ENCODE results near the gene NSG1. TPM values are rescaled to one million over a fixed set of nuclear protein-coding genes. Genes with fewer than 3 reads are reported as not detected.

The NSG1 gene
- total and polyA plus RNA-seq, 9 of the 15 experiments (the other 6 are each of a cell fraction or from before 2014, with no cell fraction given) = not detected

DNA sequence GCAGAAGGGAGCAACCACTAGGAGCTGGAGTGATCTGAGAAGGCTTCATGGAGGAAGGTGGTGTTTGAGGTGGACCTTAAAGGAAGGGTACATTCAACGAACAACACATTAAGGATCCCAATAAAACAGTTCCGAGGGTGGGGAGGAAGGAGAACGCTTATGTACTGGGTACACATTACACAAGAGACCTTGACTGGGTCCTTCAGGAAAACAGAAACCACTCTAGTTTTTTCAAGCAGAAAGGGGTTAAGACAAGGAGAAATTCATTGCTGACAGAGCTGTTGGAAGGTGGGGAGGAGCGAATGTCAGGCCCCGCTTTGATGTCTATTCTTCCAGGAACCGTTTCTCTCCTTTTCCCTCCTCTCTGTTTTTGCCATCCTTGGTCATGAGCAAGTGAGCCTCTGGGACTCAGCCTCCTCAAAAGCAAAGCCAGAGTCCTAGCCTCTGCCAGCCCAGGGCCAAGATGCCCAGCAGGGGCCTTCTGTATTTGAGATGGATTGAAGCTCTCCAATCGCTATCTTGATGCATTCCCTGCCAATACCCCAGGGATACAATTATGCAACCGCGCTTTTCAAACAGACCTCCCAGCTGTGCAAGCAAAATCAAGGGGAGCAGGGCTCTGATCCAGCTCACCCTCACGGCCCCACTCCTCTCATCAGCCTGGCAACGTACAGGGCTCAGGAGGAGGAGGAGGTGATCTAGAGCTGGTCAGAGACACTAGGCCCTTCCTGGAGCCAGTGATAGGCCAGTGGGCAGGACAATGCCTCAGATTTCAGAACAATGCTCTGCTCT, 48.5 kb upstream of the NSG1 start:
- Histone ChIP-seq H3K9me3 (replicated peaks; ENCODE audit: control insufficient read depth, insufficient read depth, low read depth, low read length) (no peaks in the 10 kb centered on the region; the same call in 1 of the 2 replicates), H2AFZ (ENCODE audit: low read depth, low read length) (no peak overlapping the region), H3K36me3 (ENCODE audit: control insufficient read depth, insufficient read depth, low read length) (no peaks in the 10 kb centered on the region), H3K9ac (ENCODE audit: insufficient read depth in 1 of 2, low read depth in 2 of 2, low read length in 2 of 2) (no peak overlapping the region; a peak in 1 of 4 replicates), H3K4me1 (replicated peaks in 1 of 2; ENCODE audit: control insufficient read depth in 2 of 2, insufficient read depth in 2 of 2, low read length in 2 of 2) (peaks cover 18 to 20% of the 10 kb centered on the region in 2 experiments; a peak in 4 of 5 replicates), H3K79me2 (ENCODE audit: control insufficient read depth, insufficient read depth, low read length) (no peaks in the 10 kb centered on the region), H3K9me1 (ENCODE audit: control insufficient read depth, insufficient read depth, low read length) (no peaks in the 10 kb centered on the region), H3K4me3 (no peak overlapping the region), H3K4me2 (ENCODE audit: insufficient read depth, low read length) (no peak overlapping the region), H3K27ac (ENCODE audit: extremely low read depth, low read depth, low read length) (no peak overlapping the region), H3K27me3 (ENCODE audit: control insufficient read depth in 2 of 2, insufficient read depth in 2 of 2, low read length in 2 of 2) (peaks cover 4 to 17% of the 10 kb centered on the region in 2 experiments; a peak in 3 of 5 replicates), H4K20me1 (replicated peaks; ENCODE audit: control insufficient read depth, insufficient read depth, low read length) (no peaks in the 10 kb centered on the region)
- ATAC-seq (no peak), DNase-seq (ENCODE audit: extremely low read depth in 1 of 4, low spot score in 3 of 4) (no peak), FAIRE-seq (no peak)
- no TSS peak for BruUV-seq (replicated peaks)
- POLR2A ChIA-PET = interaction anchor here (1.0 to 1.8 kb wide), 2 partner anchors 10 to 103 kb away, joined by 3 read pairs; no protein-coding TSS in a partner anchor
- 58% methylated on average over 11 of the region's 11 CpGs for WGBS (ENCODE audit: insufficient coverage, low coverage, missing lambda C conversion rate)
- intact Hi-C loops (cut with micrococcal nuclease) = no loop called here
- in situ Hi-C loops (cut with MboI) = loop anchor here (5.0 kb wide), 1 partner anchor 86 kb away; no protein-coding TSS in a partner anchor
- CTCF ChIA-PET (ENCODE audit: low intra/inter-chr PET ratio) = no interaction called here
- TF ChIP-seq ZNF274 (IDR thresholded peaks at IDR 0.05; ENCODE audit: borderline replicate concordance, low read depth, low read length) (no peak), TCF7 (IDR thresholded peaks at IDR 0.05; ENCODE audit: borderline replicate concordance) (no peak), SRSF9 (IDR thresholded peaks at IDR 0.05; ENCODE audit: borderline replicate concordance, low read depth, low read length) (no peak), JUN (IDR thresholded peaks at IDR 0.05; ENCODE audit: borderline replicate concordance, low read depth, low read length) (no peak), JUN (CRISPR knock-in tag; IDR thresholded peaks at IDR 0.05; ENCODE audit: borderline replicate concordance) (no peak), EWSR1 (IDR thresholded peaks at IDR 0.05; ENCODE audit: borderline replicate concordance, low read depth, partially characterized antibody) (no peak), ZNF140 (CRISPR knock-in tag; IDR thresholded peaks at IDR 0.05) (no peak), GABPB1 (CRISPR knock-in tag; IDR thresholded peaks at IDR 0.05) (no peak), OTX1 (CRISPR knock-in tag; IDR thresholded peaks at IDR 0.05) (no peak), ZNF639 (CRISPR knock-in tag; conservative IDR thresholded peaks at IDR 0.05 in 1 of 2, IDR thresholded peaks at IDR 0.05 in 1 of 2) (no peak), POLR2H (tag; IDR thresholded peaks at IDR 0.05; ENCODE audit: low read depth) (no peak), JUND (IDR thresholded peaks at IDR 0.05; ENCODE audit: borderline replicate concordance, low read depth, low read length) (no peak), JUND (tag; IDR thresholded peaks at IDR 0.05; ENCODE audit: borderline replicate concordance, low read depth, low read length) (no peak), ZNF830 (CRISPR knock-in tag; IDR thresholded peaks at IDR 0.05) (no peak), SNIP1 (IDR thresholded peaks at IDR 0.05; ENCODE audit: low read depth) (no peak), SMARCA5 (IDR thresholded peaks at IDR 0.05) (no peak), PHB (CRISPR knock-in tag; IDR thresholded peaks at IDR 0.05) (no peak), BRCA1 (IDR thresholded peaks at IDR 0.05) (no peak), BRCA1 (CRISPR knock-in tag; IDR thresholded peaks at IDR 0.05) (no peak)
